HG03469 (cell line): ENCODE results near the gene APLP1.
"Not testable (repeated sequence)": the region's sequence is repeated elsewhere in the genome, so short reads cannot be mapped to it uniquely, and the experiment has no call there.

ENCODE experiments used
- ATAC-seq: cut with Tn5 transposase; IDR thresholded peaks from one replicate; pipeline ENCODE4 v1.9.1; 2021; ENCODE audit warnings: mild to moderate bottlenecking, moderate library complexity, moderate number of reproducible peaks; ENCODE audit not compliant: unreplicated experiment

Gene APLP1

DNA sequence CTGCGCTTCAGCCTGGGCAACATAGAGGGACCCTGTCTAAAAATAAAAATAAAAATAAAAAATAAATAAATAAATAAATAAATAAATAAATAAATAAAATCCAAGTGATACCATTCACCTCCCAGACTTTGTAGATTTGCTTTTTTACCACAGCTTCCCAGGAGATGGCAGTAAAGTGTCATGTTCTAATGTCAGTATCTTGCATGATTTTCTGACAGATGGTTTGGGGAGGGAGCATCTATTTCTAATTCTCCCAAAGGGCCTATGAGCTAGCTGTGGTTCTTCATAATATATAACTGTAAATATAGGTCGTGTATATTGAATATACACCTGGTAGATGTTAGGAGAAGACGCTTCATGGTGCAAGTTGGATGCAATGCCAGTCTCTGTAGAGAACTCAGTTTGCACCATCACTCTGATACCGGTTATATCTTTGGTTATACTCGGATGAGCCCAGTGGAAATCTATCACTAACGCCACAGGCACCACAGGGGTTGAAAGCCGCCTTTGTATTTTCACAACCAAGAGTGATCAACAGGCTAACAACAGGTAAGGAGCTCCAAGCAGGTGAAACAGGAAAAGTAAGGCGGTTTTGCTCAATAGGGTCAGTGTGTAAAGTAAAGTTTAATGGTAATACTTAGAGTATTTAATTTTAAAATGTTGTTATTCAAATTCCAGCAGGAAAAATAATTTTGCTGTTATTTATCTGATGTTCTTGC lies 13.9 kb downstream of the APLP1 start:
- ATAC-seq: no peak

DNA sequence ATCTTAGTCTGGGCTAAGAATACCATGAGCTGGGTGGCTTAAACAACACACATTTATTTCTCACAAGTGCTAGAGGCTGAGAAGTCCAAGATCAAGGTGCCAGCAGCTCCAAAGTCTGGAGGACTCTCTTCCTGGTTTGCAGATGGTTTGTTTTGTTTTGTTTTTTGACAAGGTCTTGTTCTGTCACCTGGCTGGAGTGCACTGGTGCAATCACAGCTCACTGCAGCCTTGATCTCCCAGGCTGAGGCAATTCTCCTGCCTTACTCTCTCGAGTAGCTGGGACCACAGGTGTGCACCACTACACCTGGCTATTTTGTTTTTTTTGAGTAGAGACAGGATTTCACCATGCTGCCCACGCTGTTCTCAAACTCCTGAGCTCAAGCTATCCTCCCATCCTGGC lies 15.5 kb downstream of the APLP1 start:
- no peak for ATAC-seq

DNA sequence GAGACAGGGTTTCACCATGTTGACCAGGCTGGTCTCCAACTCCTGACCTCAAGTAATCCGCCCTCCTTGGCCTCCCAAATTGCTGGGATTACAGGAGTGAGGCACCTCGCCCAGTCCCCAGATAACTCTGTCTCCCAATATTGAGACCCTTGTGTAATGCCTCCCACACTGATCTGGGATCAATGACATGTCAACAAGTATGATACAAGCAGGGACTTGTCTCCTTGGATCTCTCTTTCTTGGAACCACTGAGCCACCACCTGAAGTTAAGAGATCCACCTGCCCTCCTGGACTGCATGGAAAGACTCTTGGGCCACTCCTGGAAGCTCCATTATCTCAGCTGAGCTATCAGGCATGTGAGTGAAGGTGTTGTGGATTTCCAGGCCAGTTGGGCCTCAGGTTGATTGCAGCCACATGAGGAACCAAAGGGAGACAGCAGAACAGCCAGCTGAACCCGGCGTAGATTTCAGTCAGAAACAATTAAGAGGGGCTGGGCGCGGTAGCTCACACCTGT lies 16.9 kb downstream of the APLP1 start:
- no peak for ATAC-seq

DNA sequence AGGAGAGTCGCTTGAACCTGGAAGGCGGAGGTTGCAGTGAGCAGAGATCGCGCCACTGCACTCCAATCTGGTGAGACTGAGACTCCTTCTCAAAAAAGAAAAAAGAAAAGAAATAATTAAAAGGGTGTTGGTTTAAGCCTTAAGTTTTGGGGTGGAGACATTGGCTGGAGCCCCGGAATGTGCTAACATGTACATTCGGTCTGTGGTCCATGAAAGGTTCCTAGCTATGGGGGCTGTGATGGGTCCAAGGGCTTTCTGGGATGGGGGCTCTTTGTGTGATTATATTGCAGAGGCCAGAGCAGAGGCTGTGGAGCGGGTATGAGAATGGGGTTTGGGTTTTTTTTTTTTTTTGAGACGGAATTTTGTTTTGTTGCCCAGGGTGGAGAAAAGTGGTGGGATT lies 17.5 kb downstream of the APLP1 start:
- ATAC-seq: no peak

- no peak for ATAC-seq
Observed at GRCh38 chr19:35887197-35887596, 18.8 kb downstream of the APLP1 start.

GRCh38 chr19:35888398-35888797 lies 20.0 kb downstream of the APLP1 start:
- ATAC-seq: no peak

DNA sequence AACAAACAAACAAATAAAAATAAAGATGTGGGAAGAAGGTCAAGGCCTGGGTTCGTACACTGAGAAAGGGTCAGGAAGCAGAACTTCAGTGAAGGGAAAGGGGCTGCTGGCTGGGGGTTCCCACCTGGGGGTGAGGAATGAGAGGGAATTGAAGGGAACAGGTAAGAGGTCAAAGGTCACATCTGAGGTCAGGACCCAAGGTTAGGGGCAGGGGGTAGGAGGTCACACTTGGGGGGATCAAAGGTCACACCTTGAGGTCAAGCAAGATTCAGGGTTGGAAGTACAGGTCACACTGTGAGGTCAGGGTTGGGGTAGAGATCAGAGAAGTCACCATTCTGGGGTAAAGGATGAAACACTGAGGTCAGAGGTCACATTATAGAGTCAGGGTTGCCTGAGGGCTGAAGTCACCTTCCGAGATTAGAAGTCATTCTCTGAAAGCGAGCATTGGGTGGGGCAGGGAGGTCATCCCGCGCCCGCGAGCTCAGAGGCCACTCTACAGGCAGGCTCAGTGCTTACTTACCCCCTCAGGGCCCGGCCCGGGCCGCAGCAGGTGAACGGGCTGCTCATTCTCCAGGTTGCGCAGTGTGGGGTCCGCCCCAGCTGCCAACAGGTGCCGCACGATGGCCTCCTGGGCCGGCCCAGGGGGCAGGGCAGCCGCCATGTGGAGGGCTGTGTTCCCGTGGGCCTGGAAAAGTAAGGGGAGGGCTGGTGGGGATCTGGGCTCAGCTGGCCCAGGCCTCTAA lies 21.2 kb downstream of the APLP1 start:
- no peak for ATAC-seq

DNA sequence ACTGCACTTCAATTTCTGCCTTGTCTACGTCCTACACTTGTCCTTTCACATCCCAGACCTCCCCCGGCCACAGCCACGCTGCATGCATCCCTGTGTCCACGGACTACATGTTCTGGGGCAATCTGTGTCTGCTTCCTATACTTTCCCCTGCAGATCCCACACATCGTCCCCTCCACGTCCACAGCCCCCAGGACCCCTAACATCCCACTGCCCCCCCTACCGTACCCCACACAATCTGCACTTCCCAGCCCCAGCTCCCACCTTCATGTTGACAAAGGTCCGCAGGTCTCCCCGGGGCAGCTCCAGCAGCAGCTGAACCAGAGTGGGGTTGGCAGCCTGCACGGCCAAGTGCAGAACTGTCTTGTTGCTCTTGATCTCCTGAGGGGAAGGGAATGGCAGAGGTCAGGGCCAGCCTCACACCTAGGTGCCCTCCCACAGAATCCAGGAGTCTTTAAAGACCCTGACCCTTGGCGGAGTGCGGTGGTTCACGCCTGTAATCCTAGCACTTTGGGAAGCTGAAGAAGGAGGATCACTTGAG lies 21.8 kb downstream of the APLP1 start:
- no peak for ATAC-seq

DNA sequence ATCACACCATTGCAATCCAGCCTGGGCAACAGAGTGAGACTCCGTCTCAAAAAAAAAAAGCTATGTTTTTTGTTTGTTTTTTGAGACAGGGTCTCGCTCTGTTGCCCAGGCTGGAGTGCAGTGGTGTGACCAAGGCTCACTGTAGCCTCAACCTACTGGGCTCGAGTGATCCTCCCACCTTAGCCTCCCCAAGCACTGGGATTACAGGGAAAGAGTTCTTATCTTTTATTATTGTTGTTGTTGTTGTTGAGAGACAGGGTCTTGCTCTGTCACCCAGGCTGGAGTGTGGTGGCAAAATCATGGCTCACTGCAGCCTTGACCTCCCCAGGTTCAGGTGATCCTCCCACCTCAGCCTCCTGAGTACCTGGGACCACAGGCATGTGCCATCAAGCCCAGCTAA lies 23.4 kb downstream of the APLP1 start:
- ATAC-seq: not testable (repeated sequence)

- no peak for ATAC-seq
Observed at GRCh38 chr19:35894342-35894741, 26.0 kb downstream of the APLP1 start.

- no peak for ATAC-seq
Observed at GRCh38 chr19:35895911-35896642, 27.7 kb downstream of the APLP1 start.

- ATAC-seq: no peak
Observed at GRCh38 chr19:35896643-35897040, 28.3 kb downstream of the APLP1 start.

- ATAC-seq: no peak
Observed at GRCh38 chr19:35897706-35898451, 29.5 kb downstream of the APLP1 start.

DNA sequence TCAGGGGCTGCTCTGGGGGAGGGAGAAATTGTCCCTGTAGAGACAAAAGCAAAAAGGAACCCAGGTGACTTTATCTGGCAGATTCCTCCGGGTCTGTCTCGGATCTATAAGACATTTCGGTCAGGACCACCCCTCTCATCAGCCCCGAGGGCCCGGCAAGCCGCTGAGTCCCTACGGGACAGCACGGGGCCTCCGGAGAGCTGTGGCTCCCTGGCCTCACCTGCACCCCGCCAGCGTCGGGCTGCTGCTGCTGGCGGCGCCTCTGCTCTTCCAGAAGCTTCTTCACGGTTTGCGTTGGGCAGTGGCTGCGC lies 30.1 kb downstream of the APLP1 start:
- no peak for ATAC-seq

- ATAC-seq: peak; percentile 29
Observed at GRCh38 chr19:35899547-35900214, 31.3 kb downstream of the APLP1 start.

DNA sequence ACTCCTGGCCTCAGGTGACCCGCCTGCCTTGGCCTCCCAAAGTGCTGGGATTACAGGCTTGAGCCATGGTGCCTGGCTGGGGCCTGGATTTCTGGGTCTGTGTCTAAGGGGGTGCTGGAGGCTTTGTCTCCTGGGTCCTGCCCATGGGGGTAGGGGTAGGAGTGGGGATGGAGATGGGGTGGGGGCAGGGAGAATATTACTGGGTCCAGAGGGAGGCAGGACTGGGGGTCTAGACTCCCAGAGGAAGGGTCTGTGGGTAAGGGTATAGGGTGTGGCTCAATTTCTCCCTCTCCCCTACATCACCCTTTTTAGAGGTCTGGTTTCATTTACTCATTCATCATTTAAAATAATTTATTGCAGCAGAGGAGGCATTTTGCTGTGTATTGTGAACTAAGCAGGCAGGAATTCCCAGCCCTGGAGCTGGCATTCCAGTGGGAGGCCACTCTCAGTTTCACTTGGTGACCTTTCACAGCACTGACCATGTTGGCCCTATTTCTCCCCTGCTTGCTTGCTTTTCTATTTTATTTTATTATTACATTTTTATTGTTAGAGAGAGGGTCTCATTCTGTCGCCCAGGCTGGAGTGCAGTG lies 32.8 kb downstream of the APLP1 start:
- no peak for ATAC-seq

GRCh38 chr19:35901854-35902661 lies 33.7 kb downstream of the APLP1 start, which contains the start of gene HCST:
Gene HCST (plus strand): TSS chr19:35902529. CDS start chr19:35902594, 65 bp downstream.
- ATAC-seq: no peak

DNA sequence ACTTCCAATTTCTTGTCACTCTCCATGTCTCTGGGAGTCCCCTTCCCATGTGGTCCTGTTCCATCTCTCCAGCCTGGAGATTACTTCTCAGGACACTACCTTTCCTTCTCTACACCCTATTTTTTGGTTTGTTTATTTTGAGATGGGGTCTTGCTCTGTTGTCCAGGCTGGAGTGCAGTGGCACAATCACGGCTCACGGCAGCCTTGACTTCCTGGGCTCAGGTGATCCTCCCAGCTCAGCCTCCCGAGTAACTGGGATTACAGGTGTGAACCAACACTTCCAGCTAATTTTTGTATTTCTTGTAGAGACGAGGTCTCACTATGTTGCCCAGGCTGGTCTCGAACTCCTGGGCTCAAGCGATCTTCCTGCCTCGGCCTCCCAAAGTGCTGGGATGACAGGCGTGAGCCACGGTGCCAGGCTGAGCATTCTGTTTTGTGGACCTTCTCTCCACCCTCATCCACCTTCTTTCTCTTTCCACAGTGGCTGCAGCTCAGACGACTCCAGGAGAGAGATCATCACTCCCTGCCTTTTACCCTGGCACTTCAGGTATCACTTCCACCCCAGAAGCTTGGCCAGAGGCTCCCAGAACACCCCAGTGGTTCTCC lies 34.6 kb downstream of the APLP1 start:
- no peak for ATAC-seq
